ENCODE results near the gene LPCAT2.
"Not testable (repeated sequence)": the region's sequence is repeated elsewhere in the genome, so short reads cannot be mapped to it uniquely, and the experiment has no call there.

Gene LPCAT2

GRCh38 chr16:55615670-55616069 lies 106.8 kb downstream of the LPCAT2 start:
- DNase-seq, result not testable (repeated sequence)

DNA sequence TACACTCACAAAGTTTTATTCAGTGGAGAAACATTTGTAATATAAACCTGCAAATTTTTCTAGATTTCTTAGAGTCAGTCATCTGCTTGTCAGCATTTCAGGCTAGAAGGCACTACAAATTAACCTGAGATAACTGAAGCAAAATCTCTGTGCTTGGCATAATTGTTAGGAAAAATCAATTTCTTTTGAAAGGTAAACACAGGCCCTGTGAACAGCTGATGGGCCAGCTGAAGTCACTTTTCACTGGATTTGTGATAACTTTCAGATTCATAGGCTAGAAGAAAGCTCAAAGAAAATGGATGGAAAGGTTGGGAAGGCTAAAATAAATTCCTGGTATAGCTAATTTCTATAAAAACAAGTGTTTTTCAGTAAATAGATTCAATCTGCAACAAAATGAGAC lies 112.9 kb downstream of the LPCAT2 start:
- DNase-seq, result no peak

DNA sequence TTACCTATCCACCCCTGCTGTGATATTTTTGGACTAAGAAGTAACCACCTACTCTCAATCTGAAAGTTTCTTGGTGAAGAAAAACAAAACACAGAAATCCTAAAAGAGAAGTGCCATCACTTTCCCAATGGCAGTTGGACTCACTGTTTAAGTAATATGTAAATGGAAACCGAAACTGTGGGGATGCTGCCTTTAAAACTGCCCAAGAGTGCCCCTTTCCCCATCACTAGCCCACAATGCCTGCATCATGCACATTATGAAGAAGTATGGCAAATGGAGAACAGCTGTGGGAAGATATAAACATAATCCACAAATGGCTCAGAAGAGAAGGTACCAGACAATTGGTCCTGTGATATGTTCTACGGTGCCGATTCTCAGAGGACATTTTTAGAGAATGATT lies 113.4 kb downstream of the LPCAT2 start:
- no peak for DNase-seq

DNA sequence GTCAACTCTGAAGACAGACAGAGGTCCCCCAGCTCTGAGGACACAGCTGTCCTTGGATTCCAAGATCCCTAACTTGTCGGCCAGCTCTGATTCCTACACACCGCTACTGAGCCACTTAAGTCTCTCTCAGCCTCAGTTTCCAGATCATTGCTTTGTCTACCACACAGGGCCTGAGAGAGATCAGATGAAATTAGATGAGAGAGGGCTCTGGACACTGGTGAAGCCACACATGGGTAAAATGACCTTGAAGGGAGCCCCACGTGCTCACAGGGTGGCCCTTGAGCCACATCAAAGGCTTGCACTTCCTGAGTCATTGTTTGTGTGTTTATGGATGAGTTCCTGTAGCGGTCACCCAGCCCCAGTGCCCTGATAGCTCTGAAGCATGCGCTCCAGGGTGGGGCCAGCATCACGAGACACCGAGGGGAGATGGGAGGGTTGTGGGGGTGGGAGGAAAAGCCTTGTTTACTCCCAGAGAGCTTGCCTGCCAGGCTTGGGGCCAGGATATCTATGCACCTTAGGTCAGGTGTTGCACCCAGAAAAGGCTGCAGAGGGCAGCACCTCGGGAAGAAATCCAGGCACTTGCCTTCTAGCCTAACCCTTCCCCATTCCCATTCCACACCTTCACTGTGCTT lies 114.2 kb downstream of the LPCAT2 start:
- no peak for DNase-seq

- no peak for DNase-seq
Measured at GRCh38 chr16:55623640-55624039, 114.8 kb downstream of the LPCAT2 start.

- DNase-seq, result no peak
Measured at GRCh38 chr16:55624696-55625095, 115.8 kb downstream of the LPCAT2 start.

DNA sequence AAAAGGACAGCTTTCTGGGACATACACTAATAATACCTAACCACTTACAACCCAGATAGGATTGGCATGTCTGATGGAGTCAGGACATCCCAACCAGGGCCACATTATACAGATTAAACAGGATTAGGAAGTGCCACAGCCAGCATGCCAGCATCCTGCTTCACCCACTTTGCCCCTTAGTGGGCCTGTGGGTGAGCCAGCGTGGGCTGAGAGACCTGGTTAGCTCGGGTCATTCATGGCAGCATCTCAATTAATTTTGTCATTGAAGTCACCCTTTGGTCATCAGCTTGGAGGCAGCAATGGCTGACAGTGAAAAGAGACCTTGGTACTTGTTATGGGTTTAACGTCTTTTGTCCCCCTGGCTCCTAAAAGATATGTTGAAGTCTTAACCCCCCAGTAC lies 117.0 kb downstream of the LPCAT2 start:
- no peak for DNase-seq

- DNase-seq, result no peak
Measured at GRCh38 chr16:55628306-55628968, 119.6 kb downstream of the LPCAT2 start.

GRCh38 chr16:55630774-55631173 lies 121.9 kb downstream of the LPCAT2 start:
- DNase-seq, result no peak

GRCh38 chr16:55632259-55632658 lies 123.4 kb downstream of the LPCAT2 start:
- DNase-seq, result no peak

DNA sequence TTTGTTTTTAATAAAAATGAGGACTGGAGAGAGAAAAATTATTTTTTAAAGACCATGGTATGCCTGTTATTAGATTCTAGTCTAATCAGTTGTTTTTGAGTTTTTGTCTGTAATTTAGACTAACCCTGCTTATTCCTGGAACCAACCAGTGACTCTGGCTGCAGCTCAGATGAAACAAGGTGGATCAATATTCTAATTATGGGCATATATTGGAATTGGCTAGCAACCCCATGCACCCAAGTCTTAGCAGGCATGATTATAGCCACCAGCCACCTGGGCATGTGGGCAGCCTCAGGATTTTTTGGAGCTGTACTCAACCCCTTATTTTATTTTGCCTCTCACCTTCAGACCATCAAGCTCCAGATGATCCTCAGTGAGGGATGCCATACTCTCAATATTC lies 125.3 kb downstream of the LPCAT2 start:
- DNase-seq, result no peak

All from AML-193 (cell line).